Heart right ventricle (tissue), 16 donors: ENCODE measurements around the gene FBXO10. TPM values are rescaled to one million over a fixed set of nuclear protein-coding genes. Genes with fewer than 3 reads are reported as not detected.

Source experiments
- ATAC-seq, 8 donors: fragments of 200-7000 bp; cut with Tn5 transposase; one replicate each; pipeline ENCODE4 v1.9.1; 2020; ENCODE audit warnings: mild to moderate bottlenecking in 8 of 8, moderate library complexity in 8 of 8, moderate number of reproducible peaks in 1 of 8
- DNase-seq, 2 donors: peaks; one replicate each; pipeline ENCODE4 v3.0.0-alpha.2; 2020
- H3K27ac ChIP-seq, 10 donors: fragments of 200-600 bp; sonication (generic) in 2 of 10; one replicate each; pipeline versions ENCODE4 v1.5.0 to v1.8.0; 2020 to 2022; ENCODE audit warnings: mild to moderate bottlenecking in 3 of 10
- H3K27me3 ChIP-seq, 7 donors: fragments of 200-600 bp; one replicate each; pipeline ENCODE4 v1.8.0; 2021 to 2022; ENCODE audit warnings: mild to moderate bottlenecking in 2 of 7
- H3K36me3 ChIP-seq, 9 donors: fragments of 200-600 bp; sonication (generic) in 1 of 9; one replicate each; pipeline versions ENCODE4 v1.5.0 to v1.8.0; 2020 to 2022; ENCODE audit warnings: mild to moderate bottlenecking in 2 of 9
- H3K4me1 ChIP-seq, 9 donors: fragments of 200-600 bp; sonication (generic) in 1 of 9; one replicate each; pipeline versions ENCODE4 v1.5.0 to v1.8.0; 2020 to 2022; ENCODE audit warnings: mild to moderate bottlenecking in 4 of 9
- H3K4me3 ChIP-seq, 10 donors: fragments of 200-600 bp; sonication (generic) in 2 of 10; one replicate each; pipeline versions ENCODE4 v1.5.0 to v1.8.0; 2020 to 2022; ENCODE audit warnings: mild to moderate bottlenecking in 7 of 10, moderate library complexity in 2 of 10
- H3K9me3 ChIP-seq, 11 donors: fragments of 200-600 bp in 10 of 11; sonication (generic) in 2 of 11; one replicate each; pipeline versions ENCODE4 v1.5.0 to v1.8.0; 2013 to 2022; ENCODE audit warnings: mild to moderate bottlenecking in 2 of 11, control low read depth in 1 of 11, moderate library complexity in 1 of 11
- WGBS, 2 donors: extraction: QIAGEN DNeasy Blood & Tissue Kit; methylation state at CpG; one replicate each; pipeline ENCODE4 v1.1.7; 2013; ENCODE audit warnings: inconsistent platforms in 1 of 2; 5-methylcytosine and 5-hydroxymethylcytosine counted together
- intact Hi-C, 10 donors: fragments of 100-400 bp; cut with DNase I; formaldehyde crosslinking; loops; one replicate each; pipeline versions ENCODE4 v1.11.1 to v1.14.2; 2022
- polyA plus RNA-seq, 2 donors: library from polyadenylated mRNA; stranded (reverse); fragments of 200-250 nt; gene quantifications; one replicate each; pipeline ENCODE4 v1.2.3, GENCODE V29; 2013
- total RNA-seq, 10 donors: library from RNA; stranded (reverse); fragmentation: NEBNext Ultra II Directional in 3 of 10; extraction: Animal tissue kit (Norgen Biotek cat#: 25700) in 3 of 10; gene quantifications; one replicate each; pipeline versions ENCODE4 v1.2.1 to v1.2.4, GENCODE V29; 2021 to 2023
- TF ChIP-seq, protein P1 (sequence below), 9 donors: fragments of 200-600 bp; sonication (generic) in 2 of 9; IDR thresholded peaks; one replicate each; pipeline versions ENCODE4 v1.5.0 to v1.8.0; 2021 to 2022; ENCODE audit warnings: antibody characterized with exemption in 9 of 9, mild to moderate bottlenecking in 5 of 9, moderate library complexity in 1 of 9
- donor health status: Arrhythmogenic right ventricular cardiomyopathy.
- donor health status: ischemic (EF 13 %, LVEDD 7.1; RV severe dilation, severe dysfunction).
- donor health status: healthy with polysubstance abuse.
- donor health status: DM: no; HTN: yes; CAD: no.
- donor health status: DM: no; HTN: no; CAD: no.
- donor health status: ischemic (EF 25% LVEDD 6.9; RV normal size, moderate dysfunction).
- donor health status: ischemic (EF 25% LVEDD 5.7; RV mildly dilated, moderate dysfunction).
- donor health status: healthy.
- donor health status: DM: yes; HTN: yes; CAD: no.
- donor health status: Ischemic cardiomyopathy.
- donor health status: ischemic (EF 35%, LVEDD 5.7; RV mildly dilated, moderate dysfunction).
- donor health status: nonischemic (EF 11% LVEDD 7.7; RV severe dilation, severe dysfunction).
- donor health status: DM: yes; HTN: yes; CAD: no.
- donor health status: PGD.
- donor health status: ischemic (EF 29% LVEDD 5.4; RV normal size, mild dysfunction).
- donor health status: nonischemic (EF 23%, LVEDD 6.1; RV moderate dilation, normal function).

FBXO10 gene
- total and polyA plus RNA-seq, 12 donors: 2.3 to 7.4 (median 5.8) TPM

DNA sequence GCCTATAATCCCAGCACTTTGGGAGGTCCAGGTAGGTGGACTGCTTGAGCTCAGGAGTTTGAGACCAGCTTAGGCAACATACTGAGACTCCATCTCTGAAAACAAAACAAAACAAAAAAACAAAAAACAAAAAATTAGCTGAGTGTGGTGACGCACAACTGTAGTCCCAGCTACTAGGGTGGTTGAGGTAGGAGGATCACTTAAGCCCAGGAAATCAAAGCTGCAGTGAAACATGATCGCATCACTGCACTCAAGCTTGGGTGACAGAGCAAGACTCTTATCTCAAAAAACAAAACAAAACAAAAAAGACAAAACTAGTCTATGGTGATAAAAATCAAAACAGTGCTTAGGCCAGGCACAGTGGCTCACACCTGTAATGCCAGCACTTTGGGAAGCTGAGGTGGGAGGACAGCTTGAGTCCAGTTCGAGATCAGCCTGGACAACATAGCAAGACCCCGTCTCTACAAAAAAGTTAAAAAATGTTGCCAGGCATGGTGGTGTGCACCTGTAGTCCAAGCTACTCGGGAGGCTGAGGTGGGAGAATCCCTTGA, 28.8 kb downstream of the FBXO10 start:
- no peaks in the 10 kb centered on the region for H3K4me1 ChIP-seq
- no peaks in the 10 kb centered on the region for H3K27me3 ChIP-seq
- intact Hi-C loops: no loop called here
- no peak for DNase-seq
- ATAC-seq: no peak
- WGBS, 2 donors: 98 to 99% methylated on average over 5 of the region's 5 CpGs
- H3K4me3 ChIP-seq: no peak overlapping the region
- TF ChIP-seq, protein P1, sequence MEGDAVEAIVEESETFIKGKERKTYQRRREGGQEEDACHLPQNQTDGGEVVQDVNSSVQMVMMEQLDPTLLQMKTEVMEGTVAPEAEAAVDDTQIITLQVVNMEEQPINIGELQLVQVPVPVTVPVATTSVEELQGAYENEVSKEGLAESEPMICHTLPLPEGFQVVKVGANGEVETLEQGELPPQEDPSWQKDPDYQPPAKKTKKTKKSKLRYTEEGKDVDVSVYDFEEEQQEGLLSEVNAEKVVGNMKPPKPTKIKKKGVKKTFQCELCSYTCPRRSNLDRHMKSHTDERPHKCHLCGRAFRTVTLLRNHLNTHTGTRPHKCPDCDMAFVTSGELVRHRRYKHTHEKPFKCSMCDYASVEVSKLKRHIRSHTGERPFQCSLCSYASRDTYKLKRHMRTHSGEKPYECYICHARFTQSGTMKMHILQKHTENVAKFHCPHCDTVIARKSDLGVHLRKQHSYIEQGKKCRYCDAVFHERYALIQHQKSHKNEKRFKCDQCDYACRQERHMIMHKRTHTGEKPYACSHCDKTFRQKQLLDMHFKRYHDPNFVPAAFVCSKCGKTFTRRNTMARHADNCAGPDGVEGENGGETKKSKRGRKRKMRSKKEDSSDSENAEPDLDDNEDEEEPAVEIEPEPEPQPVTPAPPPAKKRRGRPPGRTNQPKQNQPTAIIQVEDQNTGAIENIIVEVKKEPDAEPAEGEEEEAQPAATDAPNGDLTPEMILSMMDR (IDR thresholded peaks at IDR 0.05): no peak
- H3K27ac ChIP-seq: no peak overlapping the region
- H3K36me3 ChIP-seq: no peaks in the 10 kb centered on the region
- no peaks in the 10 kb centered on the region for H3K9me3 ChIP-seq

DNA sequence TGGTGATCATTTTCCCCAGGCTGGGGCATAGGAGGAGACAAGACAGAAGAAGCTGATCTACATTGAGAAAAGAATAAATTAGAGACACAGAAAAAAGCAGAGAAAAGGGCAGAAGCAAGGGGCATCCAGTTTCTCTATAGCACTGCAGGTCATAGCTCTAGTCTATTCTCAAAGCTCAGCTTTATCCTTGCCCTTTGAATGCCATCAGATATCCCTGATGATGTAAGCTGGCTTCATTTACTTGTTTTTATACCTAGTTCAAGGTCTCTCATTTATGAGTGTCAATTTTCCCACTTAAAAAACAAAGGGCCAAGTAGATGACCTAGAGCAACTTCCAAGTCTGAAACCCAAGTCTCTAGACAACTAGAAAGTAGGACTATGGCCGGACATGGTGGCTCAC, 32.7 kb downstream of the FBXO10 start:
- H3K27me3 ChIP-seq: no peaks in the 10 kb centered on the region
- H3K36me3 ChIP-seq: peaks cover 0 to 31% (median 0%) of the 10 kb centered on the region in 9 donors
- peaks cover 0 to 11% (median 0%) of the 10 kb centered on the region in 9 donors for H3K4me1 ChIP-seq
- no peak overlapping the region for H3K4me3 ChIP-seq
- intact Hi-C loops: no loop called here
- H3K9me3 ChIP-seq: no peaks in the 10 kb centered on the region
- no peak overlapping the region for H3K27ac ChIP-seq
- WGBS, 2 donors: 95 to 100% methylated on average over 1 of the region's 1 CpG
- DNase-seq (no peak), ATAC-seq (no peak)
- TF ChIP-seq, protein P1 (IDR thresholded peaks at IDR 0.05): no peak

DNA sequence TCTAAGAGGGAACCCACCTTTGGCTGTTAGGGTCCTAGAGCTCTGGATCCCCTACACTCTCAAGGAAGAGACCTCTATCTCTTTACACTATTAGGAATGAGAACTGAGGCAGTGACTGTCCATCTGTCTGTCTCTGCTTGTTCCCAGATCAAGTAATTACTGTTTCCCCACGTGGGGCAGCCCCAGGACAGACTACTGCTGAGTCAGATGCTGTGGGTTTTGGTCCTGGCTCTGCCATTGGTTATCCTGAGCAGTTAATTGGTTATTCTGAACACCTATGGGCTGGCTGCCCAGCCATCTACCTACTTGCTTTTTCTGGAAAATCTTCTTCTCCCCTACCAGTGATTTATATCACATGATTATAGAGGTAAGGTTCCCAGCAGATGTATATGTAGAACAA, 33.3 kb downstream of the FBXO10 start:
- TF ChIP-seq, protein P1 (IDR thresholded peaks at IDR 0.05): no peak
- H3K27ac ChIP-seq: no peak overlapping the region
- H3K4me3 ChIP-seq: no peak overlapping the region
- no peak for DNase-seq
- no peaks in the 10 kb centered on the region for H3K9me3 ChIP-seq
- no peaks in the 10 kb centered on the region for H3K27me3 ChIP-seq
- H3K36me3 ChIP-seq: peaks cover 0 to 37% (median 0%) of the 10 kb centered on the region in 9 donors
- WGBS, 2 donors: 76 to 87% methylated on average over 1 of the region's 1 CpG
- ATAC-seq: no peak
- intact Hi-C loops: no loop called here
- peaks cover 0 to 11% (median 0%) of the 10 kb centered on the region in 9 donors for H3K4me1 ChIP-seq

DNA sequence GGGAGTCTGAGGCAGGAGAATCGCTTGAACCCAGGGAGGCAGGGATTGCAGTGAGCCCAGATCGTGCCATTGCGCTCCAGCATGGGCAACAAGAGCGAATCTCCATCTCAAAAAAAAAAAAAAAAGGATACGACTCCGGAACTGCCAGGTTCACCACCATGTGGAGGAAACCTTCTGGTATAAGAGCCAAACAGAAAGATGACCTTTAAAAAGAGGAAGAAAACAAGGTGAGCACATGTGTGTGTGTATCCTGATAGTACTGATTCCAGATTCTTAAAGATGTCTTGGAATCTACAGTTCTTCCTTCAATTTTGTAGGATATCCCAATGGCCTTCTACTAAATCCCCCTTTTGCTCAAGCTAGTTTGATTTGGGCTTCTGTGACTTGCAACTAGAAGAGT, 33.7 kb downstream of the FBXO10 start:
- intact Hi-C loops: no loop called here
- Histone ChIP-seq H3K9me3 (no peaks in the 10 kb centered on the region), H3K36me3 (peaks cover 0 to 41% (median 0%) of the 10 kb centered on the region in 9 donors), H3K4me1 (peaks cover 0 to 11% (median 0%) of the 10 kb centered on the region in 9 donors), H3K27me3 (no peaks in the 10 kb centered on the region), H3K27ac (no peak overlapping the region), H3K4me3 (no peak overlapping the region)
- TF ChIP-seq, protein P1 (IDR thresholded peaks at IDR 0.05): no peak
- DNase-seq: no peak
- ATAC-seq: no peak
- 97 to 99% methylated on average over 6 of the region's 6 CpGs for WGBS, 2 donors
